Type B pancreatic cell (in vitro differentiated cells): Measurements from ENCODE around the gene MICAL3. TPM values are rescaled to one million over a fixed set of nuclear protein-coding genes. Genes with fewer than 3 reads are reported as not detected.
A peak's percentile ranks its signal among the peaks of the same experiment; 100 is the strongest.

Experiments
- DNase-seq: peaks from one replicate; pipeline ENCODE4 v3.0.0; 2021; ENCODE audit warnings: mixed read lengths; ENCODE audit not compliant: unreplicated experiment; ENCODE audit errors: extremely low spot score
- H3K27ac Mint-ChIP-seq: 2 replicates; pipeline ENCODE4 v1.8.0; 2021; ENCODE audit warnings: mild to moderate bottlenecking, mixed read lengths
- H3K27me3 Mint-ChIP-seq: 2 replicates; pipeline ENCODE4 v1.8.0; 2021; ENCODE audit warnings: mixed read lengths
- H3K36me3 Mint-ChIP-seq: 2 replicates; pipeline ENCODE4 v1.8.0; 2021; ENCODE audit warnings: mixed read lengths
- H3K4me1 Mint-ChIP-seq: one replicate; pipeline ENCODE4 v1.8.0; 2021; ENCODE audit warnings: mixed read lengths; ENCODE audit not compliant: unreplicated experiment
- H3K4me3 Mint-ChIP-seq: 2 replicates; pipeline ENCODE4 v1.8.0; 2021; ENCODE audit warnings: mild to moderate bottlenecking, mixed read lengths
- H3K9me3 Mint-ChIP-seq: 2 replicates; pipeline ENCODE4 v1.8.0; 2021; ENCODE audit warnings: mixed read lengths
- CTCF ChIP-seq: fragments of 200-600 bp; sonication (generic); conservative IDR thresholded peaks from 2 replicates; pipeline ENCODE4 v1.5.0; 2021; ENCODE audit warnings: antibody characterized with exemption, mild to moderate bottlenecking
- total RNA-seq: library from RNA; stranded (reverse); gene quantifications from 2 replicates; pipeline ENCODE4 v1.2.1, GENCODE V29; 2021; ENCODE audit warnings: low replicate concordance

Gene MICAL3
- total RNA-seq, 1 donor from 2014 or later: 56.4 TPM

GRCh38 chr22:18062421-18062820 lies 38.1 kb upstream of the MICAL3 start:
- TF ChIP-seq CTCF: no peak
- no peak overlapping the region for H3K27ac Mint-ChIP-seq
- H3K4me1 Mint-ChIP-seq: peaks cover 6% of the 10 kb centered on the region
- peaks cover 18% of the 10 kb centered on the region for H3K27me3 Mint-ChIP-seq
- no peak for DNase-seq
- no peak overlapping the region for H3K4me3 Mint-ChIP-seq
- H3K9me3 Mint-ChIP-seq: no peaks in the 10 kb centered on the region
- H3K36me3 Mint-ChIP-seq: no peaks in the 10 kb centered on the region

GRCh38 chr22:18060646-18061620 lies 36.6 kb upstream of the MICAL3 start:
- Mint-ChIP-seq H3K36me3 (no peaks in the 10 kb centered on the region), H3K27ac (peak overlapping the region; percentile 80), H3K27me3 (peaks cover 9% of the 10 kb centered on the region), H3K4me1 (peaks cover 14% of the 10 kb centered on the region), H3K4me3 (peak overlapping the region; percentile 43), H3K9me3 (no peaks in the 10 kb centered on the region)
- no peak for TF ChIP-seq CTCF
- no peak for DNase-seq

- H3K4me3 Mint-ChIP-seq: no peak overlapping the region
- no peak for TF ChIP-seq CTCF
- H3K27me3 Mint-ChIP-seq: peaks cover 4% of the 10 kb centered on the region
- H3K36me3 Mint-ChIP-seq: no peaks in the 10 kb centered on the region
- peaks cover 18% of the 10 kb centered on the region for H3K4me1 Mint-ChIP-seq
- no peaks in the 10 kb centered on the region for H3K9me3 Mint-ChIP-seq
- DNase-seq: no peak
- no peak overlapping the region for H3K27ac Mint-ChIP-seq
These were observed 35.6 kb upstream of the MICAL3 start for GRCh38 chr22:18059991-18060390.

GRCh38 chr22:18059473-18059872 lies 35.1 kb upstream of the MICAL3 start:
- no peak overlapping the region for H3K4me3 Mint-ChIP-seq
- no peaks in the 10 kb centered on the region for H3K36me3 Mint-ChIP-seq
- H3K27me3 Mint-ChIP-seq: no peaks in the 10 kb centered on the region
- no peak overlapping the region for H3K27ac Mint-ChIP-seq
- H3K9me3 Mint-ChIP-seq: no peaks in the 10 kb centered on the region
- TF ChIP-seq CTCF: no peak
- DNase-seq: no peak
- peaks cover 18% of the 10 kb centered on the region for H3K4me1 Mint-ChIP-seq

- TF ChIP-seq CTCF: no peak
- H3K9me3 Mint-ChIP-seq: no peaks in the 10 kb centered on the region
- H3K4me1 Mint-ChIP-seq: peaks cover 18% of the 10 kb centered on the region
- H3K27me3 Mint-ChIP-seq: no peaks in the 10 kb centered on the region
- H3K4me3 Mint-ChIP-seq: no peak overlapping the region
- no peak overlapping the region for H3K27ac Mint-ChIP-seq
- H3K36me3 Mint-ChIP-seq: no peaks in the 10 kb centered on the region
- DNase-seq: no peak
These were observed 34.7 kb upstream of the MICAL3 start for GRCh38 chr22:18059094-18059417.
